IMR-90 (cell line): ENCODE results near the gene SLC12A7. TPM values are rescaled to one million over a fixed set of nuclear protein-coding genes. Genes with fewer than 3 reads are reported as not detected.

ENCODE experiments used
- ATAC-seq: fragments of 200-7000 bp; cut with Tn5 transposase; 2 replicates; pipeline ENCODE4 v1.9.1; 2020; ENCODE audit warnings: low read depth, mild to moderate bottlenecking, moderate library complexity
- BruUV-seq: library from RNA; stranded (reverse); fragments of 400-500 nt; replicated peaks from 2 replicates; lab custom pipeline; 2021; lab: Mats Ljungman, UMichigan
- CTCF ChIA-PET: fragments of 300-600 bp; formaldehyde crosslinking; extraction: SDS; loops from one replicate; lab custom pipeline; 2021; ENCODE audit warnings: antibody characterized with exemption; lab: Yijun Ruan, JAX
- POLR2A ChIA-PET: fragments of 300-600 bp; sonication (Branson Sonifier 250); formaldehyde crosslinking; loops from one replicate; lab custom pipeline; 2022; ENCODE audit warnings: antibody characterized with exemption; ENCODE audit not compliant: unreplicated experiment; lab: Charles Lee
- DNase-seq: peaks from one replicate; pipeline ENCODE4 v3.0.0; 2013
- H2AFZ ChIP-seq: replicated peaks from 2 replicates; pipeline ENCODE3; 2013; ENCODE audit warnings: low read length, mild to moderate bottlenecking; ENCODE audit not compliant: poor library complexity
- H2AK5ac ChIP-seq: 2 replicates; pipeline ENCODE4 v1.6.1; 2013; ENCODE audit warnings: low read depth, low read length, inconsistent platforms
- H2AK9ac ChIP-seq: replicated peaks from 2 replicates; pipeline ENCODE3; 2013; ENCODE audit warnings: mild to moderate bottlenecking, low read depth, low read length, moderate library complexity; ENCODE audit not compliant: poor library complexity
- H2BK120ac ChIP-seq: 2 replicates; pipeline ENCODE4 v1.6.1; 2013; ENCODE audit warnings: low read depth, low read length, inconsistent platforms
- H2BK15ac ChIP-seq: 3 replicates; pipeline ENCODE4 v1.6.1; 2013; ENCODE audit warnings: low read depth, low read length, inconsistent platforms
- H2BK20ac ChIP-seq: 2 replicates; pipeline ENCODE4 v1.6.1; 2013; ENCODE audit warnings: low read depth, mild to moderate bottlenecking, inconsistent platforms, low read length, moderate library complexity
- H2BK5ac ChIP-seq: 2 replicates; pipeline ENCODE4 v1.6.1; 2013; ENCODE audit warnings: mild to moderate bottlenecking, low read depth, low read length, inconsistent platforms; ENCODE audit not compliant: poor library complexity, severe bottlenecking
- H3K14ac ChIP-seq: replicated peaks from 2 replicates; pipeline ENCODE4 v1.6.1; 2013; ENCODE audit warnings: low read depth, low read length, inconsistent platforms
- H3K18ac ChIP-seq: 2 replicates; pipeline ENCODE4 v1.6.1; 2013; ENCODE audit warnings: low read depth, low read length, control low read depth
- H3K23ac ChIP-seq: 2 replicates; pipeline ENCODE4 v1.6.1; 2013; ENCODE audit warnings: low read depth, low read length, inconsistent platforms
- H3K27ac ChIP-seq: 2 replicates; pipeline ENCODE4 v1.5.1; 2013; ENCODE audit warnings: mild to moderate bottlenecking, control low read depth, low read length; ENCODE audit not compliant: insufficient read depth
- H3K27me3 ChIP-seq: 2 replicates; pipeline ENCODE4 v1.6.1; 2013; ENCODE audit warnings: low read length; ENCODE audit not compliant: control insufficient read depth, insufficient read depth
- H3K36me3 ChIP-seq: 2 replicates; pipeline ENCODE4 v1.6.1; 2013; ENCODE audit warnings: low read length, mixed read lengths; ENCODE audit not compliant: control insufficient read depth, insufficient read depth
- H3K4ac ChIP-seq: 2 replicates; pipeline ENCODE4 v1.6.1; 2013; ENCODE audit warnings: low read depth, low read length, inconsistent platforms
- H3K4me1 ChIP-seq: 2 replicates; pipeline ENCODE4 v1.6.1; 2013; ENCODE audit warnings: low read length, mixed read lengths; ENCODE audit not compliant: control insufficient read depth, insufficient read depth
- H3K4me2 ChIP-seq: 2 replicates; pipeline ENCODE4 v1.6.1; 2013; ENCODE audit warnings: low read depth, mild to moderate bottlenecking, control low read depth, low read length, moderate library complexity
- H3K4me3 ChIP-seq: 2 replicates; pipeline ENCODE4 v1.5.1; 2013; ENCODE audit warnings: low read depth, mild to moderate bottlenecking, control low read depth, low read length, moderate library complexity; ENCODE audit not compliant: insufficient read depth
- H3K56ac ChIP-seq: 2 replicates; pipeline ENCODE4 v1.6.1; 2013; ENCODE audit warnings: low read length, inconsistent platforms; ENCODE audit not compliant: insufficient read depth; ENCODE audit errors: extremely low read depth
- H3K79me1 ChIP-seq, 2 experiments: 2 replicates each; pipeline ENCODE4 v1.6.1; 2013; ENCODE audit warnings: low read length in 2 of 2, inconsistent platforms in 1 of 2, low read depth in 1 of 2
- H3K9ac ChIP-seq: 2 replicates; pipeline ENCODE4 v1.6.1; 2013; ENCODE audit warnings: low read depth, low read length, control low read depth
- H3K9me1 ChIP-seq: 2 replicates; pipeline ENCODE4 v1.6.1; 2013; ENCODE audit warnings: low read length, inconsistent platforms; ENCODE audit not compliant: insufficient read depth
- H3K9me3 ChIP-seq: 2 replicates; pipeline ENCODE4 v1.6.1; 2013; ENCODE audit warnings: low read length; ENCODE audit not compliant: control insufficient read depth, insufficient read depth
- H4K20me1 ChIP-seq: 2 replicates; pipeline ENCODE4 v1.6.1; 2013; ENCODE audit warnings: low read length, inconsistent platforms; ENCODE audit not compliant: insufficient read depth
- H4K5ac ChIP-seq: 2 replicates; pipeline ENCODE4 v1.6.1; 2013; ENCODE audit warnings: mild to moderate bottlenecking, low read depth, low read length, control low read depth
- H4K8ac ChIP-seq, 2 experiments: 2 replicates each; pipeline ENCODE4 v1.6.1; 2013; ENCODE audit warnings: low read depth in 2 of 2, low read length in 2 of 2, control low read depth in 1 of 2, inconsistent platforms in 1 of 2
- H4K91ac ChIP-seq: 2 replicates; pipeline ENCODE4 v1.6.1; 2013; ENCODE audit warnings: low read depth, low read length, inconsistent platforms; ENCODE audit not compliant: insufficient read depth
- CEBPB ChIP-seq: IDR thresholded peaks from 2 replicates; pipeline ENCODE4 v1.6.1; 2012; ENCODE audit warnings: low read depth, low read length, improper control_type of control experiment
- CHD1 ChIP-seq: IDR thresholded peaks from 2 replicates; pipeline ENCODE4 v1.6.1; 2012; ENCODE audit warnings: low read depth, low read length, improper control_type of control experiment
- MAZ ChIP-seq: IDR thresholded peaks from 2 replicates; pipeline ENCODE4 v1.6.1; 2012; ENCODE audit warnings: low read depth, mild to moderate bottlenecking, low read length, improper control_type of control experiment, moderate library complexity, borderline replicate concordance
- WGBS, 2 experiments: methylation state at CpG; one replicate each; pipeline versions ENCODE4 v1.1.5 to v1.1.7; 2013; ENCODE audit warnings: missing lambda C conversion rate in 2 of 2; ENCODE audit not compliant: insufficient read length in 1 of 2; ENCODE audit errors: extremely low coverage in 2 of 2; 5-methylcytosine and 5-hydroxymethylcytosine counted together
- dilution Hi-C: fragments of 300-500 bp; cut with HindIII; formaldehyde crosslinking; loops from one replicate; pipeline ENCODE4 v1.14.3; 2018; ENCODE audit warnings: low sequenced_read_pairs; ENCODE audit not compliant: unreplicated experiment
- in situ Hi-C: fragments of 300-500 bp; cut with MboI; formaldehyde crosslinking; loops from 3 replicates; pipeline ENCODE4 v1.14.3; 2019; ENCODE audit warnings: low sequenced_read_pairs, inconsistent platforms, mixed read lengths
- intact Hi-C: fragments of 100-400 bp; cut with micrococcal nuclease; formaldehyde crosslinking; loops from 2 replicates; pipeline ENCODE4 v1.10.0; 2022
- polyA plus RNA-seq, 3 experiments: library from polyadenylated mRNA; depleted of rRNA; stranded (reverse); fragments of >200 nt; gene quantifications; 2 replicates each; pipeline ENCODE4 v1.2.3, GENCODE V29; 2012; ENCODE audit warnings: low replicate concordance in 1 of 3
- total RNA-seq: library from RNA; depleted of rRNA; stranded (reverse); fragments of >200 nt; gene quantifications from 2 replicates; pipeline ENCODE4 v1.2.3, GENCODE V29; 2012

Gene SLC12A7
- total and polyA plus RNA-seq, 2 of the 4 experiments (the other 2 are of a cell fraction): 3.0 to 6.1 TPM

DNA sequence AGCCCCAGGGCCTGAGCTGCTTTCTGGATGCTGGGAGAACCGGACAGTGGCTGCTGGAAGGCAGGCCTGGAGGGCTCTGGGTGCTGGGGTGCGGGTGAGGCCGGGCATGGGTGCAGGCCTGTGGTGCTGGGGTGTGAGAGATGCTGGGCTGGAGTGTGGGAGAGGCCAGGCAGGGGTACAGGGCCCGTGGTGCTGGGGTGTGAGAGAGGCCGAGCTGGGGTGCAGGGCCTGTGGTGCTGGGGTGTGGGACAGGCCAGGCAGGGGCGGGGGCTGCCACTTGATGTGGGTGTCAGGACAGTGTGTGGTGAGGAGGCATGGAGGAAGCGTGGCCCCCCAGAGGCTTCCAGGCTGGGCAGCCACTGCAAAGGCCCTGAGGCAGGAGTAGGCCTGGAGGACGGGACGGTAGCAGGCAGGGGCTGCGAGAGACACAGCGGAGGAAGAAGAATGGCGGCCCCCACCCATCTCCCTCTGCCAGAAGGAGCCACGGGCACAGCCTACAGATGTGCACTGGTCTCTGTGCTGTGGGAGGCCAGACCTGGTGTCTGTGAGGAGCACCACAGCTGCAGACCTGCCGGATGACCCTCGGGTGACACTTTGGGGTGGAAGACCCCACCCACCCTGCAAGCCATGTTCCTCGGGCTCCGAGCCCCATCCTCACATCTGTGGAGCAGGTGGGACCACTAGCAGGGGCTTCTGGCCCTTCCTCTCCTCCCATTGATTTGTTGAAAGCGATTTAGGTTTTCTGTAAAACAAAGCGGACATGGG is 94.0 kb downstream of the SLC12A7 start:
- DNase-seq: no peak
- Histone ChIP-seq H4K91ac (no peak overlapping the region), H2BK15ac (no peak overlapping the region), H3K4ac (no peak overlapping the region), H4K20me1 (no peaks in the 10 kb centered on the region), H2AFZ (no peak overlapping the region), H2BK120ac (no peak overlapping the region), H4K8ac (no peak overlapping the region), H2AK9ac (no peak overlapping the region), H2BK5ac (no peak overlapping the region), H3K9me3 (no peaks in the 10 kb centered on the region), H3K23ac (no peak overlapping the region), H3K4me2 (no peak overlapping the region), H3K9ac (no peak overlapping the region), H2BK20ac (no peak overlapping the region), H3K9me1 (no peaks in the 10 kb centered on the region), H3K56ac (no peak overlapping the region), H4K5ac (no peak overlapping the region), H3K27me3 (peaks cover 30% of the 10 kb centered on the region; the same call in 1 of the 2 replicates), H3K4me1 (no peaks in the 10 kb centered on the region), H3K18ac (no peak overlapping the region), H3K27ac (no peak overlapping the region), H3K36me3 (no peaks in the 10 kb centered on the region), H3K14ac (no peak overlapping the region), H3K4me3 (no peak overlapping the region), H3K79me1 (no peaks in the 10 kb centered on the region), H2AK5ac (no peak overlapping the region)
- intact Hi-C loops (no loop called here), in situ Hi-C loops (no loop called here), dilution Hi-C loops (no loop called here)
- ATAC-seq: peak; percentile 11; the same call in 1 of the 2 replicates
- ChIA-PET CTCF (no interaction called here), POLR2A (no interaction called here)
- WGBS, 2 experiments: 79% methylated on average over 6 of the region's 19 CpGs; no CpG with 5 or more reads in 1 of the 2 experiments
- no peak for TF ChIP-seq CEBPB
- no peak for TF ChIP-seq MAZ
- TF ChIP-seq CHD1: no peak
- no TSS peak for BruUV-seq
